AG09319 (cell line): ENCODE measurements around the gene TMTC3.

Source experiments
- DNase-seq: peaks from one replicate; pipeline ENCODE4 v3.0.0-alpha.2; 2010; ENCODE audit warnings: low read depth; ENCODE audit errors: extremely low read depth
- TF ChIP-seq, protein P1 (sequence below): IDR thresholded peaks from 2 replicates; pipeline ENCODE4 v1.5.1; 2011; ENCODE audit warnings: low read depth, mild to moderate bottlenecking, inconsistent platforms, low read length, moderate library complexity

TMTC3 gene

DNA sequence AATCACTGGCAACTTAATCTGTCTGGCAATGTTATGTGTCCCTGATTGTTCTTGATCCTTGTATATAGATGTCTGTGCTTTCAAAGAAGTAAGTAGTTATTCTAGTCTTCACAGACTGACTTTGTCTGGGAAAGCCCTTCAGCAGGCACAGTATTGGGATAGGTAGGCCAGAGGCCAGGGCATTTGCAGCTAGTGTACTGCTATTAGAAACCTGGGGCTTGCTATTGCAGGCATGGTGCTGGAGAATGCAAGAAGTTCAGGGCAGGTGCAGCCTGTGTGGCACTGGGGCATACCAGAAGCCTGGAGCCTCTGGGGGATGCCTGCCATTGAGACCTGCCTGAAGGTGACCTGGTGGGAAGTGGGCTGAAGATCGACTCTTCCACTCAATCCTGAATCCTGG lies 96.3 kb downstream of the TMTC3 start:
- no peak for DNase-seq
- TF ChIP-seq, protein P1, sequence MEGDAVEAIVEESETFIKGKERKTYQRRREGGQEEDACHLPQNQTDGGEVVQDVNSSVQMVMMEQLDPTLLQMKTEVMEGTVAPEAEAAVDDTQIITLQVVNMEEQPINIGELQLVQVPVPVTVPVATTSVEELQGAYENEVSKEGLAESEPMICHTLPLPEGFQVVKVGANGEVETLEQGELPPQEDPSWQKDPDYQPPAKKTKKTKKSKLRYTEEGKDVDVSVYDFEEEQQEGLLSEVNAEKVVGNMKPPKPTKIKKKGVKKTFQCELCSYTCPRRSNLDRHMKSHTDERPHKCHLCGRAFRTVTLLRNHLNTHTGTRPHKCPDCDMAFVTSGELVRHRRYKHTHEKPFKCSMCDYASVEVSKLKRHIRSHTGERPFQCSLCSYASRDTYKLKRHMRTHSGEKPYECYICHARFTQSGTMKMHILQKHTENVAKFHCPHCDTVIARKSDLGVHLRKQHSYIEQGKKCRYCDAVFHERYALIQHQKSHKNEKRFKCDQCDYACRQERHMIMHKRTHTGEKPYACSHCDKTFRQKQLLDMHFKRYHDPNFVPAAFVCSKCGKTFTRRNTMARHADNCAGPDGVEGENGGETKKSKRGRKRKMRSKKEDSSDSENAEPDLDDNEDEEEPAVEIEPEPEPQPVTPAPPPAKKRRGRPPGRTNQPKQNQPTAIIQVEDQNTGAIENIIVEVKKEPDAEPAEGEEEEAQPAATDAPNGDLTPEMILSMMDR, result no peak

- DNase-seq, result peak; percentile 79
- TF ChIP-seq, protein P1, result no peak
Observed at GRCh38 chr12:88241862-88242570, 99.9 kb downstream of the TMTC3 start.

DNA sequence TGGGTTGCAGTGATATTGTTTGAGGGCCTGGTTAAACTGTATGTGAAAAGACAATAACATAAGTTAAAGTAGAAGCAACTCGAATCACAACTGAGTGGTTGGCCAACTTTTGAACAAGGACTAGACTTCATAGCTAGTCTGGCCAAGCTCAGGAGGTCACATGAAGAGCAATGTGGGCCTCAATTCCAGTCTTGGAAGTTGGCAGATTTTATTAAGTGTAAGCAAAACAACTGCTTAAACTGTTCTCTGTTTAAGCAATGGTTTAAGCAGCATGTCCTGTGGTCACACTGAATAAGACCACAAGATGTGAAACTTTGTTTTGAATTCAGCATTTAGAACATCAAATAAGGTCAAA lies 100.4 kb downstream of the TMTC3 start:
- TF ChIP-seq, protein P1, result no peak
- DNase-seq, result peak; percentile 12

DNA sequence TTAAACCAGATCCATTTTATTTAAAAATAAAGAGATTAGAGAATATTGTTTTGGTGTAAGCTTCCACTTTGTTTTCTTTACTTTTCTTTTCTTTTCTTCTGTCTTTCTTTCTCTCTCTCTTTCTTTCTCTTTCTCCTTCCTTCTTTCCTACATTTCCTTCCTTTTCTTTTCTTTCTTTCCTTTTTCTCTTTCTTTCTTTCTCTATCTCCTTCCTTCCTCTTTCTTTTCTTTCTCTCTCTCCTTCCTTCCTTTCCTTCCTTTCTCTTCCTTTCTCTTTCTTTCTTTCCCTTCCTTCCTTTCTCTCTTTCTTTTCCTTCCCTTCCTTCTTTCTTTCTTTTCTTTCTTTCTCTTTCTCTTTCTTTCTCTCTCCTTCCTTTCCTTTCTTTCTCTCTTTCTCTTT lies 100.8 kb downstream of the TMTC3 start:
- TF ChIP-seq, protein P1, result no peak
- DNase-seq, result no peak

GRCh38 chr12:88243982-88244381 lies 101.9 kb downstream of the TMTC3 start:
- TF ChIP-seq, protein P1, result no peak
- no peak for DNase-seq

DNA sequence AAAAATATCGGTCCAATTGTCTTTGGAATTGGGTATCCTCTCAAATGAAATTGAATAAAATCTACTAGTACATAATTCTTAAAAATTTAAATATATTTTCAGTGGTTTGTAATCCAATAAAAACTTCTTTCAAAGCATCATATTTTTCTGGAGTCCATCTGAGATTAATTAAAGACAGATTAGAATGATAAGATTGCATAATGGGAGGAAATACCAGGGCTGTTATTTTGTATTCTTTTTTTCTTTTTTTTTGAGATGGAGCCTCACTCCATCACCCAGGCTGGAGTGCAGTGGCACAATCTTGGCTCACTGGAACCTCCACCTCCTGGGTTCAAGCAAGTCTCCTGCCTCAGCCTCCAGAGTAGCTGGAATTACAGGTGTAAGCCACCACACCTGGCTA lies 103.8 kb downstream of the TMTC3 start:
- no peak for DNase-seq
- TF ChIP-seq, protein P1, result no peak

- peak; percentile 45 for DNase-seq
- TF ChIP-seq, protein P1, result no peak
Observed at GRCh38 chr12:88247241-88247643, 105.1 kb downstream of the TMTC3 start.
